Keratinocyte (primary cell): Measurements from ENCODE around the gene CDKN1C. TPM values are rescaled to one million over a fixed set of nuclear protein-coding genes. Genes with fewer than 3 reads are reported as not detected.

ENCODE experiments used
- DNase-seq: peaks from one replicate; pipeline ENCODE4 v3.0.0-alpha.2; 2011; ENCODE audit warnings: low read depth, missing footprints, low spot score
- FAIRE-seq: peaks from 2 replicates; lab custom pipeline; 2011; peaks lifted over from hg19 to GRCh38; lab: Jason Lieb, UNC
- H2AFZ ChIP-seq: 2 replicates; pipeline ENCODE4 v1.6.0; 2012; ENCODE audit warnings: low read length, control low read depth, inconsistent platforms; ENCODE audit not compliant: control insufficient read depth
- H3K27ac ChIP-seq: 2 replicates; pipeline ENCODE4 v1.5.1; 2011; ENCODE audit warnings: low read length; ENCODE audit not compliant: control insufficient read depth, insufficient read depth
- H3K27me3 ChIP-seq: 3 replicates; pipeline ENCODE4 v1.6.0; 2011; ENCODE audit warnings: low read length; ENCODE audit not compliant: control insufficient read depth, insufficient read depth; ENCODE audit errors: extremely low read depth
- H3K36me3 ChIP-seq, 2 experiments: 2 replicates in 1 of 2; 3 replicates in 1 of 2; pipeline ENCODE4 v1.5.1; 2011; ENCODE audit warnings: low read length in 2 of 2, mild to moderate bottlenecking in 1 of 2; ENCODE audit not compliant: control insufficient read depth in 2 of 2, insufficient read depth in 2 of 2; ENCODE audit errors: extremely low read depth in 1 of 2
- H3K4me1 ChIP-seq: 3 replicates; pipeline ENCODE4 v1.5.1; 2011; ENCODE audit warnings: low read length; ENCODE audit not compliant: control insufficient read depth, insufficient read depth; ENCODE audit errors: extremely low read depth
- H3K4me2 ChIP-seq: 3 replicates; pipeline ENCODE4 v1.6.0; 2011; ENCODE audit warnings: low read depth, low read length; ENCODE audit not compliant: control insufficient read depth, insufficient read depth; ENCODE audit errors: extremely low read depth
- H3K4me3 ChIP-seq, 3 experiments: fragments of 200-600 bp in 1 of 3; sonication (generic) in 1 of 3; 2 replicates in 2 of 3; 3 replicates in 1 of 3; pipeline ENCODE4 v1.5.1; 2011 to 2016; ENCODE audit warnings: low read length in 3 of 3, mild to moderate bottlenecking in 3 of 3, control low read depth in 2 of 3, inconsistent platforms in 1 of 3, low read depth in 1 of 3, mixed read lengths in 1 of 3, mixed run types in 1 of 3, moderate library complexity in 1 of 3; ENCODE audit not compliant: control insufficient read depth in 2 of 3, insufficient read depth in 2 of 3; ENCODE audit errors: extremely low read depth in 1 of 3
- H3K79me2 ChIP-seq: 2 replicates; pipeline ENCODE4 v1.6.0; 2012; ENCODE audit warnings: low read length; ENCODE audit not compliant: control insufficient read depth, insufficient read depth
- H3K9ac ChIP-seq: 3 replicates; pipeline ENCODE4 v1.6.0; 2011; ENCODE audit warnings: low read length; ENCODE audit not compliant: control insufficient read depth, insufficient read depth; ENCODE audit errors: extremely low read depth
- H3K9me1 ChIP-seq: 3 replicates; pipeline ENCODE4 v1.6.0; 2011; ENCODE audit warnings: low read length; ENCODE audit not compliant: control insufficient read depth, insufficient read depth; ENCODE audit errors: extremely low read depth
- H3K9me3 ChIP-seq: 2 replicates; pipeline ENCODE4 v1.5.1; 2012; ENCODE audit warnings: low read depth, low read length; ENCODE audit not compliant: control insufficient read depth
- H4K20me1 ChIP-seq: 3 replicates; pipeline ENCODE4 v1.6.0; 2011; ENCODE audit warnings: low read length; ENCODE audit not compliant: control insufficient read depth, insufficient read depth; ENCODE audit errors: extremely low read depth
- CTCF ChIP-seq, 3 experiments: IDR thresholded peaks in 1 of 3; conservative IDR thresholded peaks in 1 of 3; optimal IDR thresholded peaks in 1 of 3; 2 replicates in 2 of 3; 3 replicates in 1 of 3; pipeline versions ENCODE3 to v1.5.1; 2011; ENCODE audit warnings: low read length in 3 of 3, mild to moderate bottlenecking in 3 of 3, moderate library complexity in 2 of 3, control low read depth in 1 of 3, inconsistent platforms in 1 of 3; ENCODE audit not compliant: insufficient read depth in 2 of 3; ENCODE audit errors: extremely low read depth in 1 of 3
- EZH2 ChIP-seq: IDR thresholded peaks from one replicate; pipeline ENCODE4 v1.6.1; 2012; ENCODE audit warnings: inconsistent platforms, mild to moderate bottlenecking, low read length, moderate library complexity
- dilution Hi-C: fragments of 300-500 bp; cut with MboI; formaldehyde crosslinking; loops from one replicate; pipeline ENCODE4 v1.7.0; 2020; ENCODE audit warnings: low sequenced_read_pairs; ENCODE audit not compliant: extremely low pct_ligation_motif_present
- polyA plus RNA-seq, 5 experiments: library from polyadenylated mRNA; depleted of rRNA in 3 of 5; stranded (reverse) in 3 of 5; stranded (forward) in 1 of 5; unstranded in 1 of 5; fragments of >200 nt; gene quantifications; 1 replicate in 1 of 5; 2 replicates in 3 of 5; 3 replicates in 1 of 5; pipeline versions ENCODE4 v1.2.1 to v1.2.3, GENCODE V29; 2011 to 2012; ENCODE audit warnings: missing spikeins in 2 of 5, low read depth in 1 of 5, low replicate concordance in 1 of 5

Gene CDKN1C
- polyA plus RNA-seq, 1 donor (not counting 4 experiments of a cell fraction or from before 2014, with no cell fraction given): 0.37 TPM

GRCh38 chr11:2902784-2903671 lies 17.5 kb upstream of the CDKN1C start:
- Histone ChIP-seq H4K20me1 (no peaks in the 10 kb centered on the region), H3K9me1 (no peaks in the 10 kb centered on the region), H3K9me3 (no peaks in the 10 kb centered on the region), H3K27me3 (no peaks in the 10 kb centered on the region), H3K4me3 (peak overlapping the region; percentile 60 to 72 (median 71)), H3K36me3 (no peaks in the 10 kb centered on the region), H3K27ac (peak overlapping the region; percentile 70), H3K9ac (peak overlapping the region; percentile 62), H2AFZ (no peak overlapping the region), H3K79me2 (no peaks in the 10 kb centered on the region), H3K4me1 (peaks cover 48% of the 10 kb centered on the region), H3K4me2 (peak overlapping the region; percentile 80)
- DNase-seq (no peak), FAIRE-seq (no peak)
- dilution Hi-C loops: no loop called here
- TF ChIP-seq CTCF (optimal IDR thresholded peaks at IDR 0.05 in 1 of 3, IDR thresholded peaks at IDR 0.05 in 1 of 3, conservative IDR thresholded peaks at IDR 0.05 in 1 of 3; ENCODE audit: extremely low read depth in 1 of 3, insufficient read depth in 2 of 3, low read length in 3 of 3) (peak in 1 of 3 experiments; percentile 3), EZH2 (no peak)

GRCh38 chr11:2901854-2902783 lies 16.5 kb upstream of the CDKN1C start:
- H3K9me3 ChIP-seq: no peaks in the 10 kb centered on the region
- FAIRE-seq: peak; percentile 34

More at GRCh38 chr11:2901854-2902783, 16.5 kb upstream of the CDKN1C start:
- dilution Hi-C loops: no loop called here
- H3K79me2 ChIP-seq: no peaks in the 10 kb centered on the region
- H3K4me1 ChIP-seq: peaks cover 49% of the 10 kb centered on the region
- no peaks in the 10 kb centered on the region for H3K36me3 ChIP-seq
- peak overlapping the region; percentile 74 for H3K27ac ChIP-seq
- H2AFZ ChIP-seq: peak overlapping the region; percentile 70
- H3K4me3 ChIP-seq: peak overlapping the region; percentile 60 to 72 (median 71)
- no peaks in the 10 kb centered on the region for H3K27me3 ChIP-seq
- TF ChIP-seq EZH2 (no peak), CTCF (optimal IDR thresholded peaks at IDR 0.05 in 1 of 3, IDR thresholded peaks at IDR 0.05 in 1 of 3, conservative IDR thresholded peaks at IDR 0.05 in 1 of 3; ENCODE audit: extremely low read depth in 1 of 3, insufficient read depth in 2 of 3, low read length in 3 of 3) (no peak)
- H3K9ac ChIP-seq: peak overlapping the region; percentile 68
- H4K20me1 ChIP-seq: no peaks in the 10 kb centered on the region
- H3K4me2 ChIP-seq: peak overlapping the region; percentile 80
- no peaks in the 10 kb centered on the region for H3K9me1 ChIP-seq
- peak; percentile 77 for DNase-seq
